CD4-positive, alpha-beta T cell treated with Interleukin-4 for 1 hour (primary cell): ENCODE data around the gene MANF.

Source experiments
- DNase-seq, 2 donors: peaks; one replicate each; pipeline ENCODE4 v3.0.0-alpha.2; 2020 to 2022

The MANF gene

DNA sequence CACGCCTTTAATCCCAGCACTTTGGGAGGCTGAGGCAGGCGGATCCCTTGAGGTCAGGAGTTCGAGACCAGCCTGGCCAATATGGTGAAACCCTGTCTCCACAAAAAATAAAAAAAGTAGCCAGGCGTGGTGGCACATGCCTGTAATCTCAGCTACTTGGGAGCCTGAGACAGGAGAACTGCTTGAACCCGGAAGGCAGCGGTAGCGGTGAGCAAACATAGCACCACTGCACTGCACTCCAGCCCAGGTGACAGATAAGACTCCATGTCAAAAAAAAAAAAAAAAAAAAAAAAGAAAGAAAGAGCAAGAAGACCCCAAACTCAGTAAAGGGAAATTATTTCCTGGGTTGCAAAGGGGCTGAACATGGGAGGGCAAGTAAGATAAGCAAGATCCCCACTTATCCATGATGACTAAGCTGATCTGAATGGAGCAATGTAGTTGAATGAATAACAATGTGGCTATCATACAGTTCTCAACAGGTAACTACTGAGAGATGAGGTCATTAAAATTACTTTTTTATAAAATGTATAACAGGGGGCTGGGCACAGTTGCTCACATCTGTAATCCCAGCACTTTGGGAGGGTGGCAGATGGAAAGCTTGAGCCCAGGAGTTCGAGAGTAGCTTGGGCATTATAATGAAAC, 52.0 kb downstream of the MANF start:
- no peak for DNase-seq
